HL-60 (cell line): ENCODE data around the gene SNRNP25.

ENCODE experiments used
- CTCF ChIP-seq: IDR thresholded peaks from one replicate; pipeline ENCODE4 v1.5.1; 2011; ENCODE audit warnings: low read length, control low read depth, inconsistent platforms; ENCODE audit not compliant: insufficient read depth
- POLR2AphosphoS5 ChIP-seq: IDR thresholded peaks from 2 replicates; pipeline ENCODE4 v1.6.1; 2012; ENCODE audit warnings: low read depth
- REST ChIP-seq: IDR thresholded peaks from 2 replicates; pipeline ENCODE4 v1.6.1; 2012; ENCODE audit warnings: low read depth; ENCODE audit not compliant: insufficient replicate concordance
- SPI1 ChIP-seq: IDR thresholded peaks from 2 replicates; pipeline ENCODE4 v1.6.1; 2012; ENCODE audit warnings: low read depth, mild to moderate bottlenecking, borderline replicate concordance

DNA sequence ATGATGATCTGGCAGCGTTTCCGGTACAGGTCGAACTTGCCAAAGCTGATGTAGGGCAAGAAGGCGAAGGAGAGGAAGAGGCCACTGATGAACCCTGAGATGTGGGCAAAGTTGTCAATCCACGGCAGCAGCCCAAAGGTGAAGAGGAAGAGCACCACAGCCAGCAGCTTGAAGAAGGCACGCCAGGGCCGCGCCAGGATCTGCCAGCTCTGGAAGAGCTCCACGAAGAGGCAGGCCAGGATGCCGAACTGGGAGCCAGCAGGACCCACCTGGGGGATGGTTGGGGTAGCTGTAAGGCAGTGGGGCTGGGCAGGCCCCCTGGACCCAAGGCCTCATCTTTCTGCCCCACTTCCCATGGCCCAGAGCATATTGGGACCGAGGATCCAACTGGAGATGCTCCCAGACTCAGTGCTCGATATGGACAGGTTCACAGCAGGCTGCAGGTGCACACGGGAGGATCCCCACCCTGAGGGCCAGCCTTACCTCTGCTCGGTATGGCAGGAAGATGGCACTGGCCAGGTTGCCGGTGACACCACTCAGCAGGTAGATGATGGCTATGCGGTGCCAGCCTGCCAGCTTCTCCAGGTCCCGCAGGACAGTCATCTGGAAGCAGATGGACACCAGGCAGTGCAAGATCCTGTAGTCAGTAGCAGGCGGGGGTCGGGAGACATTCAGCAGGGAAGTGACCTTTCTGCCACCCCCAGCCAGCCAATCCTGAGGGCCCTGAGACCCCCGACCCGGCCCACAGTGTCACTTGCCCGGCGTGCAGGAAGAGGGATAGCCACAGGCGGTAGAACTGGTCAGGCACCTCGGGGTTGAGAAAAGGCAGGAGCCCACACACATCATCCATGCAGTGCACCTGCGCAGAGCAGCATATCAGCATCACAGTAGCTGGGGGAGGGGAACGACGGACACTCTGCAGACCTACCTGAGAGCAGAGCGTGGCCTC is 5.1 kb downstream of the SNRNP25 start:
- TF ChIP-seq SPI1 (no peak), POLR2AphosphoS5 (no peak), CTCF (no peak), REST (no peak)
